ENCODE results near the gene EYS.
"Not testable (repeated sequence)": the region's sequence is repeated elsewhere in the genome, so short reads cannot be mapped to it uniquely, and the experiment has no call there.

EYS gene

DNA sequence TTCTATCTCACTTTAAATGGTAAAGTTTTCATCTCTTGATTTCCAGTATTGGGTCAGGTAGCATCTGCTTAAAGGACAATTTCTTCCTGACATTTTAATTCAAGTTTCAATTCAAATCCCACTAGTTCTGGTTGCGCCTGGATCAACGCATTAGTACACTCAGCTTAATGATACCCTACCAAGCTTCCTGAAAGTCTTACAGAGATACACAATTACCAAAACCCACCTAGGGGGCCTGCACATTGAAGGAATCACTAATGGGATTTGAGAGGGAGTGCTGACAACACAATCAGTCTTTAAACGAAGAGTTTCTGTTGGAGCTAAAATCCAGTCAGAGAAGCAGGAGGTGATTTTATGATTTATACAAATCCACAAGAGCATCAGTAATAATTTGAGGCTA, 1778.4 kb downstream of the EYS start:
- no peak for DNase-seq

DNA sequence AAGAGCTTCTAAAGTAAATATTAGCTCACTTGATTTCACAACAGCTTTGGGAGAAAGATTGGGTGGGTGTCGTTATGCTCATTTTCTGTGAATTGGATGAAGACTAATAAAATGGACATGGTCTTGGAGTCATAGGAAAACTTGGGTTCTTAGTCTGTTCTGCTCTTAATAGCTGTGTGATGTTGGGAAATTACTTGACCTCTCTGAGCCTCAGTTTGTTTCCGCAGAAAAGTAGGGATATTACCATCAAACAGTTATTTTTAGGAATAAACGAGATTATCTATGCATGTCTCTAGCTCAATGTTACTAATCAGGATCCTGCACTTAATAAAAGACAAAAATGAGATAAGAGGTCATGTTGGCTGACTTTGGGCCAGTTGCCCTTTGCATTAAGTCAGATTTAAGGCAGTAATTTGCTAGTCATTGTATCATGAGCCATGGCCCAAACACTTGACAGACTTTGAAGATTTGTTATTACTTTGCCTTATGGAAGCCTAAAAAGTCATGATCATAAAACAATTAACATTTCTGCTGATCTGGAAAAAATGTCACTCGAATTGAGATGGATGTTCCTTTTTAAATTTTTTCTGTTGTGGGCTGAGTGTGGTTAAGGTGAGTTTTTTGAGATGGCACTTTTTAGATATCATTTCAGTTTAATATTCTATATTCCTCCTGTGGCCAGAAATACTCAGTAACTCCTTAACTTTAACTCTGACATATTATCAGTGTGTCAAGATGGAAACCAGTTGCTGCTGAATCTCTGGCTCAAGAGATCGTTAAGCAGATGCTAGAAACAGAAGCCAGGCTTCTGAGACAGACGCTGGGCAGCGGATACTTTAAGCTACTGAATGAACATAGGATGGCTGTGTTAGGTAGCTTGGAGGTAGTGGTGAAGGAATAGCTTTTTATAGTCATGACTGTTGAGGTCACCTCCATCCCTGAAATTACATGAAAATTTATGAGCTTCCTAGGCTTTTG, 1779.8 kb downstream of the EYS start:
- no peak for DNase-seq

DNA sequence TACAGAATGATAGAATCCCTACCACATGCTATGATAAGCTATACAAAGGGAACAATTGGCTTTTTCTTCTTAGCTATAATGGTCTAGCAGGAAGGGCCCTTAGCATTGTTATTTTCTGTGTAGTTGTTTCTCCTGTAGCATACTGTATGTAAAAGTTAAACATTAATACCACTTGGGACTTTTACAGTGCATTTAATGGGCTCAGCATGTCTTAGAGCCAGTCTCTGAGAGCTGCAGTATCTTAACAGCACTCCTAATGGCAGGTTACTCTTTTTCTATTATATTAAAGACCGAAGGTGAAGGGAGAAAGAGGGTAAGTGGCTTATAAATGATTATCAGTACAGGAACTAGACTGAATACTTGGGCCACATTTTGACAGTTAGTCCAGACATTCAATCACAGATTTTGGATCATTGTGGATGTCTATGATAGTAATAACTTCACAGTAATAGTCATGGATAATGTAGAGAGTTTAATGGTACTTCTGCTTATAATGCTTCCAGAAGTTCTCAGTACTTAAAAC, 1780.7 kb downstream of the EYS start:
- no peak for DNase-seq

DNA sequence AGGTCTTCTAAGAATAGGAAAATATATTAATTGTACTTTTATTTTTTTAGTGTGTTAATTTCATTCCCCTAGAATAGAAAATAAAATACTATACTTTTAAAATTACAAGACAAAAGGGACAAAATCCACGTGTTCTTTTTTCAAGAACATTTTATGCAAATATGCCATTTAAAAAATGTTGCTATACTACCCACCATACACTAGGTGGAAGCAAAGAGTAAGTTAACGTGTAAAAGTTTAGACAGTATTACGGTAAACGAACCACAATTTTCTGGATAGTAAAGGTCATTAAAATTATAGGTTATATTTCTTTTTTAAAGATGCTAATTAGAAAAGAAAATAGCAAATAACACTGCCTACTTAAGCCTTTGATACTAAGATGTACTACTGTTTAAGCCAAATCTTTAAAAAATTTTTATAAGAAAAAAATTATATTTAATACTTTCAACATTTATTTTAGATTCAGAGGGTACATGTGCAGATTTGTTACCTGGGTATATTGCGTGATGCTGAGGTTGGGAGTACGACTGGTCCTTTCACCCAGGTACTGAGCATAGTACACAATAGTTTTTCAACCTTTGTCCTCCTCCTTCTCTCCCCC, 1783.8 kb downstream of the EYS start:
- DNase-seq, result no peak

DNA sequence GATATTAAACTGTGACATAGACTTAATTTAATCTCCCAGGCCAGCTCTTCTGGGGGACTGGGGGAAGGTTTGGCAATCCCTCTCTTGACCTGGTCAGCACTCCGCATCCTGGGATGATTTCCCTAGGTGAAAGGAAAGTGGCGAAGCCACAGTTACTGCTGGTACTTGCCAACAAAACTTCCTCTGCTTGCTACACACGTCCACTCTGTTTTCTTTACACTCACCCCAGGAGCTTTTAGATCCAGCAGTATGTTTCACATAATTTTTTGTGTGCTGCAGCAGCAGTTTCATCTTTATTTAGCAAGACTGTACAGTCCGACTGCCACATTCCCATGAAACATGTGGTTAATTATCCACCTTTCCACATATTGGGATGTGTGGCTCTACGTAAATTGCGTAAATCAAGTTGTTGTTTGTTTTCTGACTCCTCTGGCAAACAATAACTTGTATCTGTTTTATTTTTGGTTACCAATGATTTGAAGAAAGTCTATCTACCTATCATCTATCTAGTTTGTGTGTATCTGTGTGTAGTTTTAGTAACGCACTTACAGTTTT, 1787.4 kb downstream of the EYS start:
- DNase-seq, result no peak

DNA sequence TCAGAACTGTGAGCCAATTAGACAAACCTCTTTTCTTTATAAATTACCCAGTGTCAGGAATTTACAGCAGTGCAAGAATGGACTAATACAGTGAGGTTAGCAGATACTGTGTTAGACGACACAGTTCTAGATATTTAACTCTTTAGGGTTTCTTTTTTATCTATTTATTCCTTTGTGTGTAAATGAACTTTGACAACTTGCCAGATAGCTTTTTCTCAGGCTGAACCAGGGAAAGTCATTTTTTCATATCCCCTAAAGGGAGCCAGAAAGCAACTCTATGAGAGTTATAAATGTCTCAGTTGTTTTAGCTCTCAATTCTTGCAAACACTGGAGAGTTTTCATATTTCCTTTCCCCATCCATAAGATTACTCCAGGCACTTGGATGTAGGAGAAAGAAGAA, 1794.1 kb downstream of the EYS start:
- no peak for DNase-seq

DNA sequence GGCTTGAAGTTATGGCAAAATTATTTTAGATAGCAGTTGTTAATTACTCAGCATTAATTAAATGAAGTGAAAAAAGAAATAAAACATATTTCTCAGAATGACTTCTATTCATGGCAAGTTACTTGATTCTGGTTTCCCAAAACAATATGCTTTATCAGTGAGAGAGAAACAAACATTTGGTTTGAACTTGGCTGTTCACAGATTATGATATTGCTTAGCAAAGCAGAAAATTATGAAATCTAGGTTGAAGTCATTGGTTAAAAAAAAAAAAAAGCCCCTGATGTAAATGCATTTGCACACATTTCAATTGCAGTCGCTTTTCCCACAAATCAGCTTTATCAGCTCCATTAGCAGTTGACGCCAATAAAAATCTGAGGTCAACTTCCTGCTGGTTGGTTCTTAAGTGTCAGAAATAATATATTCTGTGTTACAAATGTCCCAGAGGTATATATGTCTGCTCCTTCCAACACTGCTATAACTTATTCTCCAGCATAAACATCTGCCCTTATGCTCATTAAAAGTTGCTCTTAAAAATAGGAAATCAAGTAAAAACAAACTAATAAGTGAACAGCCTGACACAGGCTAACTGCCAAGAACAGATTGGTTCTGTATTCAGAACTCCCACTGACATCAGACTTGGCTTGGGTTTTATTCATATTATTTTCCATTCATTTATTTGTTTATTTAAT, 1796.0 kb downstream of the EYS start:
- DNase-seq, result no peak

DNA sequence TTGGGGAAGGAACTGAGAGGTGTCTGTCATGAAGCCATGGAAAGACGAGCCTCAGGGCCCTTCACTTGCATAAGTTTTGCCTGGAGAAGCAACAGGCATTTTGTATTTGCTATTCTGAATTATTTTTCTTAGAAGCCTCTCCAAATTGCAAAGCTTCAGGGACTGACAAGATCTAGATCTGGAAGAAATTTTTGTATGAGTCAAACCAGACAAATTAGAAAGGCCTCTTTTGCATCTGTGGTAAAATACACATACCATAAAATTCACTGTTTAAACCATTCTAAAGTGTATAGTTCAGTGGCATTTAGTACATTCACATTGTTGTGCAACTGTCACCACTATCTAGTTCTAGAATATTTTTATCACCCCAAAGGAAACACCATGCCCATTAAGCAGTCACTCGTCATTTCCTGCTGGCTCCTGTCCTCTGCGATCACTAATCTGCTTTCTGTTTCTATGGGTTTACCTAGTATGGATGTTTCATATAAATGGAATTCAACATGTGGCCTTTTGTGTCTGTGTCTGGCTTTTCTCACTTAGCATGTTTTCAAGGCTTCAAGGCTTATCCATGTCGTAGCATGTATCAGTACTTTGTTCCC, 1802.3 kb downstream of the EYS start:
- DNase-seq, result no peak

DNA sequence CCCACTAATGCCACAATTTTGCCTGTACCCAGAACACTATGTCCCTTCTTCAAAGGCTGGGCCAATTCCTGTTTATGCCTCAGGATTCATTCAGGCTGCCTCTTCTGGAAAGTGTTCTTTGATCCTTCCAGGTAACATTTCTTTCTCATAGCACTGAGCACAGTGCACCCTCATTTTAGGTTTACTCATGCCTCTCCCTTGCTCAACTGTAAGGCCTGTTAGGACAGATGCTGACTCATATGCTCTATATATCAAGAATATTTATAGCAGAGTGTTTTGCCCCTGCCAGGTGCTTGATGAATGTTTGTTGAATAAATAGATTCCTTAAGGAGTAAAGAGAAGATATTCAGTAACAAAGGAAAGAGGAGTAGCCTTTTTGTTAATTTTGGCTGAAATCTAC, 1807.5 kb downstream of the EYS start:
- DNase-seq, result no peak

DNA sequence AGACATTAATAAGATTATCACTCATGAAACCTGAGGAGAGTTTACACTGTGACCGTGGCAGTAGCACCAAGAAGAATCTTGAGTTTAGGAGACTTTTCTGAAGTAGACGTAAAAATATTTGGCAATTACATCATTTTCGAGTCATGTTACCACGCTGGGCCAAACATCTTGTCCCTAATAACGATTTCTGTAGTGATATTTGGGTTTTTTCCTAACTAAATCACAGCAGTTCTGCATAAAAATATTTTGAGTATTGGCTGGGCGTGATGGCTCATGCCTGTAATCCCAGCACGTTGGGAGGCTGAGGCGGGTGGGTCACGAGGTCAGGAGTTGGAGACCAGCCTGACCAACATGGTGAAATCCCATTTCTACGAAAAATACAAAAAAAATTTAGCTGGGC, 1809.1 kb downstream of the EYS start:
- DNase-seq, result no peak

DNA sequence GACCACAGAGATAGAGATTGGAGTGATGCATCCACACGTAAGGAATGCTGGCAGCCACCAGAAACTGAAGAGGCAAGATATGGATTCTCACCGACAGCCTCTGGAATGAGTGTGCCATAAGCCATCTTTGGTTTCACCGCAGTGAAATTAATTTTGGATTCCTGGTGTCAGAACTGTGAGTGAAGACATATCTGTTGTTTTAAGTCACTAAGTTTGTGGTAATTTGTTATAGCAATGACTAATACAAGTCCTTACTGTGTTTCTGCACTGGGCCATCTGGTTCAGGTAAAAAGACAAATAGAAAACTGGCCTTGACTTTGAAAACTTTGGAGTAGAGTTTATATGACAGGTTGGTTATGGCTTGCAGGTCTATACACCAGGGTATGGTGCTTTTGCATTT, 1809.6 kb downstream of the EYS start:
- DNase-seq, result no peak

DNA sequence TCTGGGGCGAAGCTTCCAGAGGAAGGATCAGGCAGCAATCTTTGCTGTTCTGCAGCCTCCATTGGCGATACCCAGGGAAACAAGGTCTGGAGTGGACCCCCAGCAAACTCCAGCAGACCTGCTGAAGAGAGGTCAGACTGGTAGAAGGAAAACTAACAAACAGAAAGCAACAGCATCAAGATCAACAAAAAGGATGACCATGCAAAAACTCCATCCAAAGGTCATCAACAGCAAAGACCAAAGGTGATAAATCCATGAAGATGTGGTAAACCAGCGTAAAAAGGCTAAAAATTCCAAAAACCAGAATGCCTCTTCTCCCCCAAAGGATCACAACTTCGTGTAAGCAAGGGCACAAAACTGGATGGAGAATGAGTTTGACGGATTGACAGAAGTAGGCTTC, 1818.6 kb downstream of the EYS start:
- no peak for DNase-seq

DNA sequence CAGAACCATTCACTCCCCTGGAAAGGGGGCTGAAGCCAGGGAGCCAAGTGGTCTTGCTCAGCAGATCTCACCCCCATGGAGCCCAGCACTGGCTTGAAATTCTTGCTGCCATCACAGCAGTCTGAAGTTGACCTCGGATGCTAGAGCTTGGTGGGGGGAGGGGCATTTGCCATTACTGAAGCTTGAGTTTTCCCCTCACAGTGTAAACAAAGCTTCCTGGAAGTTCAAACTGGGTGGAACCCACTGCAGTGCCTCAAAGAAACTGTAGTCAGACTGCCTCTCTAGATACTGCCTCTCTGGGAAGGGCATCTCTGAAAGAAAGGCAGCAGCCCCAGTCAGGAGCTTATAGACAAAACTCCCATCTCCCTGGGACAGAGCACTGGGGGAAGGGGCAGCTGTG, 1819.2 kb downstream of the EYS start:
- DNase-seq, result not testable (repeated sequence)

DNA sequence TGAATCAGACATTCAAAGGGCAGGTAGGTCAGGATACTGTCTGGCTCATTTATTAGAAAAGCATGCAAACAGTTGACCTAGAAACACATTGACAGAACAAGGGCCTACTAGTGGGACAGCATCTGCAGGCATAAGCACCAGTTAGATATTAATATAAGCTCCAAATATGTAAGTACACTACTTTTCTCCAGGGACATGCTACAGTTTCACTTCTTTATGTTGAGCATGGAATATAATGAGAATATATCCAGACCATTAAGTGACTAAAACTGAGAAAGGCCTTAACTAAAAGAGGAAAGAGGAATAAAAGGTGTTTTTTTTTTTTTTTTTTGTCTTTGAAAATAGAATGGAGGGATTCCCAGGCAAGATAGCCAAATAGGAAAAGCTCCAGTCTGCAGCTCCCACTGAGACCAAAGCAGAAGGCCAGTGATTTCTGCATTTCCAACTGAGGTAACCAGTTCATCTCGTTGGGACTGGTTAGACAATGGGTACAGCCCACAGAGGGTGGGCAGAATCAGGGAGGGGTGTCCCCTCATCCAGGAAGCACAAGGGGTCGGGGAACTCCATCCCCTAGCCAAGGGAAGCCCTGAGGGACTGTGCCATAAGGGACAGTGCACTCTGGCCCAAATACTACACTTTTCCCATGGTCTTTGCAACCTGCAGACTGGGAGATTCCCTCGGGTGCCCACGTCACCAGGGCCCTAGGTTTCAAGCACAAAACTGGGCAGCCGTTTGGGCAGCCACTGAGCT, 1819.8 kb downstream of the EYS start:
- no peak for DNase-seq

DNA sequence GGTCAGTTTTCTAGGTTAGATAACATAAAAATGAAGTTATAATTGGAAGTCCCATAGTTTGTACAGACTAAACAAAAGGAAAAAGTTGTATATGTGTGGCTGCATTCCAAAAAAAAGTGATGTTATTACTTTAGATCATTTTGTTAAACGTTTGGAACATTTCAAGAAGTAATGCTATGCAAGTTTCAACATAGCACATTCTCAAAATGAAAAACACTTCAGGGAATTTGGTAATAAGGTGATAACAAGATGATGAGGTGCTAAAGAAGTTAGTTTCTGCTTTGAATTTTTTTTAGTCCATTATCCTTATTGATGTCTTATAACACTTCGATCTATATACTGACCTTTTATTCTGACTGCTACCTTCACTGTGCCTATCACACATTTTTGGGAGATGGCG, 1820.7 kb downstream of the EYS start:
- DNase-seq, result no peak

DNA sequence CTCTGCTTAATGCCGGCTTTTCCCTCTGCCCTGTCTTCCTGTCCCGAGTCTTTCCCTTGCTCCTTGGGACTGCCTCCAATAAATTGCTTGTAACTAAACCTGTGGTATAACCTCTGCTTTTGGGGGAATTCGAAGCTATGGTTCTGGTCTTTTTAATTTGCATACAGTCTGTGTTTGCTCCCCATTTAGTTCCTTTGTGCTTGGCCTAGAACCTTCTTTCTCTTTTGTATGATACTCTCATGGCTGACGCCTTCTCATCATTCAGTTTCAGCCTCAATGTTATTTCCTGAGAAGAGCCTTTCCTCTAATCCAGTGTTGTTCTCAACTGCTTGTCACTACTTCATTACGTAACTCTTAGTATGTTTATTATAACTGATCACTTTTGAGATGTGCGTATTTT, 1823.4 kb downstream of the EYS start:
- DNase-seq, result no peak

DNA sequence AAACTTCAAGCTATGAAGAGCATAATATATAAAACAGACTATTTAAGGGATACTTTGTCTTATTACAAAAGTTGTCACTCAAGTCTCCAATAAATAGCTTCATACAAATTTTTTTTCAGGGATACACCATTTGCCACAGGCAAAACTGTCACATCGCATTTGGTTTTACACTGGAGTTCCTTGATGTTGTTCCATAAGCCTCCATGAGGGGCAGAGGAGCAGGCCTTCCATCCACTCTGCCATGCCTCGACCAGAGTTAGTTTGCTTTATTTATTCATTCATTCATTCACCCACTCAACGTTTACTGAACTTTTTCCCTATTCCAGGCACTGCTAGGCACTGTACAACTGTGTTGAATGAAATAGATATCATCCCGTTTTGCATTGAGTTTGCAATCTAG, 1824.8 kb downstream of the EYS start:
- no peak for DNase-seq

DNA sequence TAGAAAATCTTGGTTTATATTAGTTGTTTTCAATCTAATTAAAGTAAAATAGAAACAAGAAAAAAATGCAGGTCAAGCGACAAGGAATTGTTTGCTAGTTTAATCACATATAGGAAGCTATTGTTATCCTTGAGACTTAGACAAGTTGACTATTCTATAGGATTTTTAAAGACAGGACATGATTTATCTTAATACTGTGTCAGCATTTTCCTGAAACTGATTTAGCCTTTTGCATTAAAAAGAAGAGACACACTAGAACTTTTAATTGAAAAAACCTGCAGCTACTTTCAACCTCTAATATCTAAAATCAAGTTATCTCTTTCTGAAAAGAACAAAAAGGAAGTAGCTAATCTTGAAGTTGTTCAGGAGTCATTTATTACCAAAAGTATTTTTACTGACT, 1825.2 kb downstream of the EYS start:
- DNase-seq, result no peak

DNA sequence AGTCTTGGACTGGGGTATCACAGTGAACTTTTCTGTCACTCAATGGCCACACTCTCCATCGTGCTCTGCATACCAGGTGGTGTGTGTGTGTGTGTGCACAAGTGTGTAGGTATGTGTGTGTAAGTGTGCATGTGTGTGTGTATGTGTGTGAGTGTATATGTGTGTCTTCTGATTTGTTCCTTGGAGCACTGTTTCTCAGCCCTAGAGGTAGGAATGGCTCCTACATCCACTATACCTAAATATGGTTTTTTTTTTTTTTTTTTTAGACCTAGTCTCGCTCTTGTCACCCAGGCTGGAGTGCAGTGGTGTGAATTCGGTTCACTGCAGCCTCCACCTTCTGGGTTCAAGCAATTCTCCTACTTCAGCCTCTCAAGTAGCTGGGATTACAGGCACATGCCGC, 1834.8 kb downstream of the EYS start:
- DNase-seq, result no peak

DNA sequence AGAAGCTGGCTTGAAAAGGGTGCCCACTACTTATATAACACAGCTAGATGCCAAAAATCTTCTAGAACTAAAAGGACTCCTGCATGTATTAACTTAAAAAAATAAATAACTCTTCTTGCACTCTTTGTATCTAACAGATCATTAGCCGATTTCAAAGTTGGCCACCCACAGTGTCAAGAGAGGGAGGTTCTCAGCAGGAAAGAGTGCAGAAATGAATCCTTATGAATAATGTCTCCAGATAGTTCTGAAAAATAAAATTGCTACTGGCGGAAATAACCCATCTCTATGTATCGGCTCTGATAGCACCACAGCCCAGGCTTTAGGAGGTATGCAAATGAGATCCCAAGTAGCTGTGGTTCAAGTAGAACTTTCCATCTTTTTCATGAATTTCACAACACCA, 1838.7 kb downstream of the EYS start:
- no peak for DNase-seq

DNA sequence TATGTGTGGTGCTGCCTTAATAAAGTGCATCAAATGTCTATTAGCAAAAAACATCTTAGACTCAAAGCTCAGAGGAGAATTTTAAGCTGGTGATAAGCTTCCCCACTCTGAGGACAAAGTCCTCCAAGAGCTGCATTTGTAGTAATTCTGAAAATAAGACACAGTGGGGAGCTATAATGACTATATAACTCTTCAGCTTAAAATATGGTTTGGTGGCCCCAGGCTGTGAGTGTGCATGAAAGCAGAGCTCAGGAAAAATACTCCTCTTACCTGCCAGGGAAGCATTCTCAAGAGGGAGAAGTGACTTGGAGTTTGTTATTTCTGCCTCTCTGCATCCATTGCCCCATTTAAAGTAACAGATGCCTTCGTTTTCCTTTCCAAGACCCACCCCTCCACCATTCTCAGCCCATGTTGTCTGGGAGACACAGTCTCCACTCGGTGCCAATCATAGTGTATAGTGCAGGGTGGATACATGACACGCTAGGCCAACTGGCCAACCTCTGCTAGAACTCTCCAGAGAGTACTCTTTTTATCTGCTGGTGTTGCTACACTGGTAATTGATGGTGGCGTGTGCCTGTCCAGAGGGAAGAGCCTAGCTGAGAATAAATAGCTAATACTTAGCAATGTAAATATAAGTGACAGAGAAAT, 1842.2 kb downstream of the EYS start:
- DNase-seq, result no peak

DNA sequence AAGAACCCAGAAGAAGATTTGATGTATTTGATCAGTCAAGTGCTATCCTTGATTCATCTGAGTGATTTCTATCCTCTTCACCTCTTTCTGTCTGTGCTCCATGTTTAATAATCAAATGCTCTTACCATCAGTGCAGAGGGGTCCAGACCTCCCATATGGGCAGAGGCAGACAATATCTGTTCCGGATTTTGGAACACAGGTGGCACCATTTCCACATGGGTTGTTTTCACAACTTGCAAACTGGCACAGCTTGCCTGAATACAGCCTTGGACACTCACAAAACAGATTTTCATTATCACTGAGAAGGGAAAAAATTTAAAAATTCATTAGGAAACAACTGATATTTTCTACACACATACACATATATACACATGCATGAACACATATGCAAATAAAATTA, 1843.0 kb downstream of the EYS start:
- DNase-seq, result no peak
